Stimulated activated naive CD4-positive, alpha-beta T cell treated with Interleukin-2 at 50 U/mL for 16 hours (primary cell): ENCODE data around the gene DRAP1.
A peak's percentile ranks its signal among the peaks of the same experiment; 100 is the strongest.

Source experiments
- DNase-seq: peaks from one replicate; lab custom pipeline; 2025; lab: John Stamatoyannopoulos, UW

The DRAP1 gene, protein sequence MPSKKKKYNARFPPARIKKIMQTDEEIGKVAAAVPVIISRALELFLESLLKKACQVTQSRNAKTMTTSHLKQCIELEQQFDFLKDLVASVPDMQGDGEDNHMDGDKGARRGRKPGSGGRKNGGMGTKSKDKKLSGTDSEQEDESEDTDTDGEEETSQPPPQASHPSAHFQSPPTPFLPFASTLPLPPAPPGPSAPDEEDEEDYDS

DNA sequence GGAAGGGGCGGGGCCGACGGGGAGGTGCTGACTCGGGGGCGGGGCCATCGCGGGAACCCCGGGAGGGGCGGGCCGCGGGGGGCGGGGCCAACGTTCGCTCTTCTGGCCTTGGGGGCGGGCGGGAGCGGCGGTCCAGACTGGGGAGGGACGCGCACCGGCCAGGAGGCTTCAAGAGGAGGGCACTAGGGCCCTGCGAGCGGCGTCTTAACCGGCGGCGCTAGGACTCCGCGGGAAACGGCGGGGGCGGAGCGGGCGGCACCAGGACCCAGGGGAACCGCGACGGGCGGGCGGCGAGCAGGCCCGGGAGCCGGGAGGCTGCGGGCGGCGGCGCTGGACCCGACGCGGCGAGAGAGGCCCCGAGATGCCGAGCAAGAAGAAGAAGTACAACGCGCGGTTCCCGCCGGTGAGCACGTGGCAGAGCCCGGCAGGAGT lies at the start of gene DRAP1:
Gene DRAP1, plus strand, starts transcription at position 286 of the 432 bp plus-strand sequence. Its CDS starts 76 bp downstream, at position 362.
- DNase-seq: peak; percentile 99

DNA sequence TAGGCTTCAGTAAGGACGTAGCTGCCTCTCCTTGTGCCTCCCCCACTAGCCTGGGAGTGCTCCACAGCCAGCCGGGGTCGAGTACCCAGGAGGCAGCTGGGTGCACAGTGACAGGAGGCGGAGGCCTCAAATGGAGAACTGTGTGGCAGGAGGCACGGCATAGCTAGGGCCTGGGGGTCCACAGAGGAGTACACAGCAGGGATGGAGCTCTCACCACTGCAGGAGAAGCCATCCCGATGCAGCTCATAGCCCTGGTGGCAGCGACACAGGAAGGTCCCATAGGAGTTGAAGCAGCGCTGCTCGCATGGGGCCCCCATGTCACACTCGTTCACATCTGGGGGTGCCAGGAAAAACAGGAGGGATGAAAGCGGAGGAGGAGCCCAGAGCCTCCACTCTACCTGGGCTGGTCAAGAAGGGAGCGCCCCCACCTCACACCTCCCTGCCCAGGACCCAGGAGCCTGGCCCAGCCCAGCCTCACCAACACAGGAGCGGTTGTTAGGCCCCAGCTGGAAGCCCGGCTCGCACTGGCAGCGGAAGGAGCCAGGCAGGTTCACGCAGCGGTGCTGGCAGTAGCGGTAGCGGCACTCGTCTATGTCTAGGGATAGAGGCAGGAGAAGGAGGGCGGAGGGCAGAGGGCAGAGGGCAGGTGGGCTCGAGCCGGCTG lies 49.5 kb upstream of the DRAP1 start:
- DNase-seq: no peak

DNA sequence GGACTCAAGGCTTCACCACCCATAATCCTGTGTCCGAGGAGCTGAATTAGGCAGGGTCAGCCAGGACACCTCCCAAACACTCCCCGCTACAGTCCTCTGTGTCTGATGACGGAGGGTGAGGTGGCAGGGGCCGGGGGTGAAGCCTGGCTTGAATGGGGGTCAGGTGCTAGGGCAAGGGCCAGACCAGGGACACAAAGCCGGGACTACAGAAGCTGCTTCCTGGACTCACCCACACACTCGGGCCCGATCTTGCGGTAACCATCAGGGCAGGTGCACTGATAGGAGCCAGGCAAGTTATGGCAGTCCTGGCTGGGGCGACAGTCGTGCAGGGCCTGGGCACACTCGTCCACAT lies 48.9 kb upstream of the DRAP1 start:
- DNase-seq: no peak

DNA sequence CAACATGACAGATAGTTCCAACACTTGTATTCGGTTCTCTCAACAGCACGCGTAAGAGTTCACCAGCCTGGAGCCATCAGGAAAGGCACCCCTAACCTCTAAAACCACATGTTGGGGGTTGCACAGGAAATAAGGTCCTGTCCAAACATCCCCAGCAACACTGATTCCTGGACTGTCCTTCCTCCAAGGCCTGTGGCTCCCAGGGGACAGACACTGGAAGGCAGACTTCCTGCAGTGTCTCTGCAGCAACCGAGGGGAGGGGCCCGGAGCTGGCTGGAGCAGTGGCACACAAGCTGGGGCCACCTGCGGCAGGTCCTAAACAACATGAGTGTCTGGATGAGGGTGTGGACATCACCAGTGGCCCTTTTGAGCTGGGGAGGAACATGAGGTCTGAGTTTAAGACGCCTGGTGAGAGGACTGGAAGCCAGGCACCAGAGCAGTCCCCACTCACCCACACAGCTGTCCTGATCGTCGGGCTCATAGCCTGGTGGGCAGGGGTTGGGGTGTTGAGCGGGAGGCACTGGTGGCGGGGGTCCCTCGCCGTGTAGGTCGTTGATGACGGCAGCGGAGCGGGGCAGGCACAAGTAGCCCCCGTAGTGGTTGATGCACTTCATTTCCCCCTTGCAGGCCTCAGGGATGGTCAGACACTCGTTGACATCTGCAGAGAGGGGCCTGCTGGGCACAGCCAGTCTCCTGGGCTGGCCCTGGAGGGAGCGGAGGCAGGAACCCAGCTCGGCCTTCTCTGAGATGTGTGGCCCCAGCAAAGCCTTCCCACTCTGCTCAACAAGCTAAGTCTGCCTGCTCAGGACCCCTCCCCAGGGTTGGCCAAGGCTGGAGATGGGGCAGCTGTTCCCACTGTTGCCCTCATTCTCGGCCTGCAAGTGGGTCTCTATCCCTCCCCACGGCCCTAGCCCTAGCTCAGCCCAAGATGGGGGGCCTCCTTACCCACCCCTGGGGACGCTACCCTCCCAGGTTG lies 48.2 kb upstream of the DRAP1 start:
- DNase-seq: no peak

DNA sequence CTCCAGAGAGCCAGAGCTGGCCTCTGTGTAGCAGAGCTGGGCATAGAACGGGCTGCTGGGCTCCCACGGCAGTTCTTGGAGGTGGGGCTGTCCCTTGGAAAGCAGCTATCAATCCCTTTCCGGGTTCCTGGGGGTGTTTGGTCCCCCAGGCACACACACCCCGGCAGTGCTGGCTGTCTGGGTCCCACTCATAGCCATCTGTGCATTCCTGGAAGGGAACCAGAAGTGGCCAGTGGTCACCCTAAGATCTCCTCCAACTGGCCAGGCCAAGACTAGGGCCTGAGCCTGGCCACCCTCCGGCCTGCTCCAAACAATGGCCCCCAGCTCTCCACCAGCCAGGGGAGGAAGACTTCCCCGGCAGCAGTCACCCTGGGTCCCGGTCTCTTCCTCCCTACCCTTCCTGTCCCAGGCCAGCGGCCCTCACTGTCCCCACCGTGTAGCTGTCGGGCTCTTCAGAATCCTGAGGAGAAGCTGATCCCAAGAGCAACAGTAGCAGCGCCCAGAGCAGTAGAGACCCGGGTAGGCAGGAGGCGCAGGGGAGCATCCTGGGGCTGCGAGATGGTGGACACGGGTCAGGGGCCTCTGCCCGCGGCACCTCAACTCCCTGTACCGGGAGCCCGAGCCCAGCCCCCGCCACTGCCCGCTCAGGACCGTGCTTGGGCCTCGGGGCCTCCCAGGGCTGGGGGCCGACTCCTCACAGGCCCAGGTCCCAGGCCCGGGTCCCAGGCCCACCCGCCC lies 47.2 kb upstream of the DRAP1 start:
- no peak for DNase-seq

DNA sequence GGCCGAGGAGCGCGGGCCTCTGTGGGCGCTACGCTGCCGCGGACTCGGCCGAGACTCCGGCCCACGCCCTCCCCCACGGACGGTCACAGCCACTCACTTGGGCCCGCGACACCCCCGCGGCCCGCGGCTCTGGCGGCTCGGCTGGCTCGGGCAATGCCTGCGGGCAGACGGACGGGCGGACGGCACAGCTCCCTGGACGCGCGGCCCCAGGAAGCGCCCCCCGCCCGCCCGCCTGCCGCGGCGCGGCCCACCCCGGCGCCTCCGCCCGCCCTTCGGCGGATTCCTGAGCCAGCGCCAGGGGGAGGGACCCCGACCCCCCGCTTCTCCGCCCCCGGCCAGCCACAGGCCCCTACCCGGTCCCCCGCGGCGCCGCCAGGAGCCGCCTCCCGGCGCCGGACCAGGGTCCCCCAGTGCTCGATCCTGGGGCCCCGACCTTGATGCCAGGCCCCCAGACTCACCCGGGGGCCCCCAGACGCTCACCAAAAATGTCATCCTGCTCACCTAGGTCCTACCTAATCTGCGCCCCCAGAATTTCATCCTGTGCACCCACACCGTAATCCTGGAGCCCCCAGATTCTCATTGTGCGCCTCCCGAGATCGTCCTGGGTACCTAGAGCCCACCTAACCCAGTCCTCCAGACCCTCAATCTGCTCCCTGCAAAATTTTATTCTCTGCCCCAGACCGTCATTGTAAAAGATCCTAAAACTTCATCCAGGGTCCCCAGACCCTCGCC lies 46.5 kb upstream of the DRAP1 start, which contains the start of gene EFEMP2:
Gene EFEMP2, minus strand, starts transcription at position 215 of the 732 bp plus-strand sequence. CDS start 446 bp downstream, outside the sequence.
- no peak for DNase-seq

DNA sequence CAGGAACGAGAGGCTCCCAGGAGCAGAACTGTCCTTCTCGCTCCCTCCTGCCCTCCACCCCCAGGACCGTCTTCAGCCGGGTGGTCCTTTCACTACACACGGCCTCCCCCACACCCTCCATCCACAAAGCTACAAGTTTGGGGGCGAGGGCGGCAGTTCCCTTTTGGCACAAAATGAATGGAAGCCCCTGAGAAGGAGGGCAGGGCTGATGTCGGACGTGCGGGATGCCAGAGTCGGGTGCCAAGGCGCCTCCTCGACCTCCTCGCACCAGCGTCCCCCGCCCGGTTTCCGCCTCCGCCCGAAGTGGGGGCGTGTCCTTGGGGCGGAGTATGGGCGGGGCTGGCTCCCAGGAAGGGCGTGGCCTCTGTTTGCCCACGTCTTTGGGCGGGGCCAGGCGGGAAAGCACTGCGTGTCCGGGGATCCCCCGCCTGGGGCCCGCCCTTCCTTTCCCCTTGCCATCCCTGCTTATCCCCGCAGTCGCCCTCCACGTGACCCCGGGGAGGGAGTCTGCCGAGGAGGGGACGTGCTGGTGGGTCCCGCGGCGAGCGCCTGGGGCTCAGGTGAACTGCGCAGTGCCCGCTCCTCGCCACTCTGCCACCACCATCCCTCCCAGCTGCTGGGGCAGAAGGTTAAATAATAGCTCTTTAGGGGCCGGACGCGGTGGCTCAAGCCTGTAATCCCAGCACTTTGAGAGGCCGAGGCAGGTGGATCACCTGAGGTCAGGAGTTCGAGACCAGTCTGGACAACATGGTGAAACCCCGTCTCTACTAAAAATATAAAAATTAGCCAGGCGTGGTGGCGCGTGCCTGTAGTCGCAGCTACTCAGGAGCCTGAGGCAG lies 45.7 kb upstream of the DRAP1 start:
- peak; percentile 87 for DNase-seq

DNA sequence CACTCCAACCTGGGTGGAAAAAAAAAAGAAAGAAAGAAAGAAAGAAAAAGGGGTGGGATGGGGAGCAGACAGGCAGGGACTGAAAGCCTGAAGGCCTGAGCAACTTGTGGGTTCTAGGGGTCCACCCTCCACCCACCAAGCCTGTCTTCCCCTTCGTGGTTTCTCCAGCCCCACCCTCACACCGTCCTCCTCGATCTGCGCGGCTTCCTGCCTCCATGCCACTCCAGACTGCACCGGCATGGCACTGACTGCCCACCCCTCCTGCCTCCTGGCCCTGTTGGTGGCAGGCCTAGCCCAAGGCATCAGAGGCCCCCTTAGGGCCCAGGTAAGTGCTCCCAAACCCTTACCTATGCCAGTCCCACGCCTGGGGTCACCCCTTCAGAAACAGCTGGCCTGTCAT lies 39.6 kb upstream of the DRAP1 start, which contains the start of gene CTSW:
Gene CTSW, plus strand, starts transcription at position 221 of the 400 bp plus-strand sequence. Its CDS starts 18 bp downstream, at position 239.
- no peak for DNase-seq

DNA sequence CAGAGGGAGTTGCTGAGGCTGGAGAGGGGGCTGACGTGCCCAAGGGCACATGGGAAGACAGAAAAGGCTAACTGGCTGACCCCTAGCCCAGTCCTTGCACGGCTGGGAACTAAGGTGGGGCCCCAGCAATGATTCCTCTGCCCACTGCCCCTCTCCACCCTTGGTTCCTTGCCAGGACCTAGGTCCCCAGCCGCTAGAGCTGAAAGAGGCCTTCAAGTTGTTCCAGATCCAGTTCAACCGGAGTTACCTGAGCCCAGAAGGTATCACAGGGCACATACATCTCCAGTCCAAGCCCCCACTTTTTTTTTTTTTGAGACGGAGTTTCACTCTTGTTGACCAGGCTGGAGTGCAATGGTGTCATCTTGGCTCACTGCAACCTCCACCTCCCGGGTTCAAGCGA lies 39.2 kb upstream of the DRAP1 start:
- DNase-seq: no peak

DNA sequence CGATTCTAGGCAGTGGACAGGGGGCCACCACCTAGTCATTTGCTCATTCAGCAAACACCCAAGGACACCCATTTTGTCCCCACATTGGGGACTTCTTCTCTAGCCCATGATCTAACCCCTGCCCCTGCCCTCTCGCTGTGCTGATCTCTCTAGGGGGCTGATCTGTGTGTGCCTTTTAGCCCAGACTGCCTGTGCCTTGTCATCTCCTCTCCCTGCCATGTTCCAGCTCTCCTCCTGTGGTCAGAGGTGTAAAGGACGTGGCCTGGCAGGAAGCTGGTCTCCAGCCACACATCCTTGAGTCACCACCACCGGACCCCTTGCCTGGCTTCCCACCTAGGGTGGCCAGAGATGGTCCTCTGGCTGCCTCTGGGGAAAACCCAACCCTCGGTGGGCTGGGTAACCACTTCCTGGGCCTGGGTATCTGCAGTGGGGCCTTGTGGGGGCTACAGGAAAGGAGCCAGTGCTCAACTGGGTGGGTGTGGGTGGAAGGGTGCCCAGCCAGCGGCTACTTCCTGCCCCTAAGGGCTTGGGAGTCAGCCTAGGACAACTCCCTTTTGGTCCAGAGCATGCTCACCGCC lies 38.3 kb upstream of the DRAP1 start:
- DNase-seq: no peak

DNA sequence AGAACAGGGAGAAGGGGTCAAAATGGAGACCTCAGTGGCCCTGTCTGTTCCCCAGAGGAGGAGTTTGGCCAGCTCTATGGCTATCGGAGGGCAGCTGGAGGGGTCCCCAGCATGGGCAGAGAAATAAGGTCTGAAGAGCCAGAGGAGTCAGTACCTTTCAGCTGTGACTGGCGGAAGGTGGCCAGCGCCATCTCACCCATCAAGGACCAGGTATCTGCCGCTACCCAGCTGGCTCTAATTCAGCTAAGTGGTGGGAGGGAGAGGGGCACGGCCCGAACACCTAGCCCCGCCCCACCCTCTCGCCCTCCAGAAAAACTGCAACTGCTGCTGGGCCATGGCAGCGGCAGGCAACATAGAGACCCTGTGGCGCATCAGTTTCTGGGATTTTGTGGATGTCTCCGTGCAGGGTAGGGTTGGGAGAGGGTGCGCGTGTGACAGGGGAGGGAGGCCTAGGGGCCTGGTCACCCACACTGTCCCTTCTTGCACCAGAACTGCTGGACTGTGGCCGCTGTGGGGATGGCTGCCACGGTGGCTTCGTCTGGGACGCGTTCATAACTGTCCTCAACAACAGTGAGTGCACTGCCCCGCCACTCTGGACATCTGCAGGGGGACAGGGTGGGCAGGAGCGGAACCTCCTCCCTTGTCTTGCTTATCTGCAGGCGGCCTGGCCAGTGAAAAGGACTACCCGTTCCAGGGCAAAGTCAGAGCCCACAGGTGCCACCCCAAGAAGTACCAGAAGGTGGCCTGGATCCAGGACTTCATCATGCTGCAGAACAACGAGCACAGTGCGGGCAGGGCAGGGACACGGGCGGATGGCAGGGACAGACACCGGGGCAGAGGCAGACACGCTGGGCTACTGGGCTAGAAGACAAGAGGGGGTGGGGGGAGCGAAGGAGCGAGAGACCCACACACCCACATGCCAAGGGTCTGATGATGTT lies 36.8 kb upstream of the DRAP1 start:
- DNase-seq: no peak

DNA sequence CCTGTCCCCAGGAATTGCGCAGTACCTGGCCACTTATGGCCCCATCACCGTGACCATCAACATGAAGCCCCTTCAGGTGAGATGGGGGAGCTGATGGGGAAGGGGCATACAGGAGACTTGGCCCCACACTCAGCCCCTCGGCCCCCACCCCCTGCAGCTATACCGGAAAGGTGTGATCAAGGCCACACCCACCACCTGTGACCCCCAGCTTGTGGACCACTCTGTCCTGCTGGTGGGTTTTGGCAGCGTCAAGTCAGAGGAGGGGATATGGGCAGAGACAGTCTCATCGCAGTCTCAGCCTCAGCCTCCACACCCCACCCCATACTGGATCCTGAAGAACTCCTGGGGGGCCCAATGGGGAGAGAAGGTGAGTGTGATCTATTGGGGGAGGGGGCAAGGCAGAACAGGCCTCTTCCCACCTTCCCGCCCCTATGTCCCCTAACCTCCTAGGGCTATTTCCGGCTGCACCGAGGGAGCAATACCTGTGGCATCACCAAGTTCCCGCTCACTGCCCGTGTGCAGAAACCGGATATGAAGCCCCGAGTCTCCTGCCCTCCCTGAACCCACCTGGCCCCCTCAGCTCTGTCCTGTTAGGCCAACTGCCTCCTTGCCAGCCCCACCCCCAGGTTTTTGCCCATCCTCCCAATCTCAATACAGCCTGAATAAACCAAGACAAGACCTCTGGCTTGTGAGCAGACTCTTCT lies 36.0 kb upstream of the DRAP1 start:
- no peak for DNase-seq

DNA sequence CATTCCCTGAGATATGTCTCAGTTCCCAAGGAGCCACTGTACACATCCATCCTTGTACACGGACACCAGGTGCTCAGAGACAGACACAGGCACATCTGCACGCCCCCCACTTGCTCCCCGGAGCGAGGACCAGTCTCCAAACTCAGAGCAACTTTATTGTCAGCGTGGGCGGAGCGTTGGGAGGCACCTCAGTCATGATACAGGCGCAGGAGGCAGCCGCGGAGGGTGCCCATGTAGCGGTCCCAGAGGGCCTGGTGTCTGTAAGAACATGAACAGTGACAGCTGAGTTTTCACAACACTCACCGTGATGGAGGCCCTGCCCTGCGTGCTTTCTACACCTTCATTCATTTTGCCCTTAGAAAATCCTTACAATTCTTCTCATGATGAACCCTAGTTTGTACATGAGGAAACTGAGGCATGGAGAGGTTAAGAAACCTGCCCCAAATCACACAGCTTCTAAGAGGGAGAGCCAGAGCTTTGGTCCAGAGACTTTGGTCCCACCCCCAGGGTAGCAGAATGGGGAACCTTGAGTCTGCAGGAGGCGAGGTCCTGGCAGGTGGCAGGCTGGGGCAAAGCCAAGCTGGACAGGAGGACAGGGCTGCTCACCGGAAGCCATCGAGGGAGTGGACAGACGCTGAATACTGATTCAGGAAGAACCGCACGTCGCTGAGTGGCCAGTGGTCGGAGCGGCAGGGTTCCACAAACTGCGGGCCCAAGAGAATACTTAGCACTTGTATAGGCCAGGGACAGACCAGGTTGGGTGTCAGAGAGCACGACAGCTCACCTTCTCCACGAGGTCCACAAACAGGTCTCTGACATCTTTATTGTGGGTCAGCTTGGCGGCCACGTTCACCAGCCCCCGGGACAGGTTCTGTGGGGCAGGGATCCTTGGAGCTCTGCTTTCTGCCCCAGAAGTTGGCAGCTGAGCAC lies 35.2 kb upstream of the DRAP1 start:
- no peak for DNase-seq

DNA sequence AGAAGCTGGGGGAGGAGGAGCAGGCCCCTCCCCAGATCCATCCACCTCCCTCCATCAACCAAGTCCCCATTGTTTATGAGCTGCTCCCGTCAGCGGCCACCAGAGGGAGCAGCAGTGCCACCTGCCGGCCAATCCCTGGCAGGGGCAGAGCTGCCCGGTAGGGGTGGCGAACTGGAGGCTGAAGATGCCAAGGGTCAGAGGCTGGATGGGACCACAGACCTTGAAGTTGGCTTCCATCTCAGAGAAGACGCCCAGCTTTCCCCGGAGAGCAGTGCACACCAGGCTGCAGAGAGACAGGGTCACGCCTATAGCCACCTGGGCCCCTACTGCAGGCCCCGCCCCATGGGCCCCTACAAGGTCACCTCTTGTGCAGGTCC lies 34.5 kb upstream of the DRAP1 start:
- DNase-seq: peak; percentile 74

DNA sequence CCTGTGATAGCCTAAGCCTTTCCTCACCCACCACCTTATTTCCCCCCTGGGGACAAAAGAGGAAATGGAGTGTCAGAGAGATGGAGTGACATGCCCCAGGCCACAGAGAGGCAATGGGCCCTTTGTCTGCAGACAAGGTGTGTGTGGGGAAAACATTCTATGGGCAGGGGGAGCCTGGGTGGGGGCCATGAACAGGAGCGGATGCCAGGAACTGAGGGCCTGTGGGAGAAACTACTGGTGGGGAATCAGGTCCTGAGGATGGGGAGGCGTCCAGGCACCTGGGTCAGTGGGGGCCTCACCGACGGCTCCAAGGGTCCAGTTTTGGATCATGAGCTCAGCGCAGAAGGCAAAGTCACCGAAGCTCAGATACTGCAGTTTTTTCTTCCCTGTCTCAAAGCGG lies 34.0 kb upstream of the DRAP1 start:
- DNase-seq: no peak

DNA sequence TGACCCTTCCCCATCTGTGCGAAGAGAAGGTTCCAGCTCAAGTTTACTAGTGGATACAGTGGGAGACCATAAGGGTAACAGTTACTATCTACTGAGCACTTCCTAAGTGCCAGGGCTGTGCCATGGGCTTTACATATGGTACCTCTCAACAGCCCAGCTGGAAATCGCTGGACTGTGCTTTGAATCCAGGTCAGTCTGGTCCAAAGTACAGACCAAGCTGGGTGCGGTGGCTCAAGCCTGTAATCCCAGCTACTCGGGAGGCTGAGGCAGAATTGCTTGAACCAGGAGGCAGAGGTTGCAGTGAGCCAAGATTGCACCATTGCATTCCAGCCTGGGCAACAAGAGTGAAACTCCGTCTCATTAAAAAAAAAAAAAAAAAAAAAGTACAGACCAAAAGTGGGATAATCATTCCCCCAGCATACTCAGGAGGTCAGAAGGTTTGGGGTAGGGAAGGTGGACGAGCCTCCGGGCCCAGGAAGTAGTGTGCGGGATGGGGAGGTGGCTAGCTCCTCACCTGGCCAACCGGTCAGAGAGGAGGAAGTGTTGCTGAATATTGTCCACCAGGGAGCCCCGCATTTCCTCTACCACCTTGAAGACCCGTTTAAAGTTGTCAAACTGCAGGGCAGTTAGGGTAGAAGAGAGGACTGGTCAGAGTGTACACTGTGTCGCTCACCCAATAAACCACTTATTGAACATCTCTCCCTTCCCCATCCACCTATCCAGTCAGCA lies 33.3 kb upstream of the DRAP1 start:
- no peak for DNase-seq
